HL-60 (cell line): ENCODE measurements around the gene SAP30BP.

ENCODE experiments used
- DNase-seq, 2 experiments: peaks; one replicate each; pipeline ENCODE4 v3.0.0-alpha.2; 2010 to 2020; ENCODE audit warnings: low read depth in 1 of 2, low spot score in 1 of 2
- H3K27ac ChIP-seq: fragments of 250-450 bp; sonication (Bioruptor Pico); replicated peaks from 2 replicates; pipeline ENCODE4 v1.5.1; 2020; ENCODE audit warnings: mild to moderate bottlenecking, moderate library complexity
- H3K27me3 ChIP-seq: fragments of 250-450 bp; sonication (Bioruptor Pico); 2 replicates; pipeline ENCODE4 v1.5.1; 2021; ENCODE audit warnings: mild to moderate bottlenecking, moderate library complexity; ENCODE audit not compliant: insufficient read depth, poor library complexity, severe bottlenecking
- H3K4me3 ChIP-seq: replicated peaks from 2 replicates; pipeline ENCODE4 v1.5.1; 2011; ENCODE audit warnings: mild to moderate bottlenecking, control low read depth, low read length; ENCODE audit not compliant: insufficient read depth
- GABPA ChIP-seq: IDR thresholded peaks from 2 replicates; pipeline ENCODE4 v1.6.1; 2012; ENCODE audit warnings: low read depth
- POLR2AphosphoS5 ChIP-seq: IDR thresholded peaks from 2 replicates; pipeline ENCODE4 v1.6.1; 2012; ENCODE audit warnings: low read depth
- SPI1 ChIP-seq: IDR thresholded peaks from 2 replicates; pipeline ENCODE4 v1.6.1; 2012; ENCODE audit warnings: low read depth, mild to moderate bottlenecking, borderline replicate concordance
- TF ChIP-seq, protein P1 (sequence below): IDR thresholded peaks from 2 replicates; pipeline ENCODE4 v1.6.1; 2012; ENCODE audit warnings: low read depth; ENCODE audit not compliant: insufficient replicate concordance
- TF ChIP-seq, protein P2 (sequence below): IDR thresholded peaks from one replicate; pipeline ENCODE4 v1.5.1; 2011; ENCODE audit warnings: low read length, control low read depth, inconsistent platforms; ENCODE audit not compliant: insufficient read depth

Gene SAP30BP

DNA sequence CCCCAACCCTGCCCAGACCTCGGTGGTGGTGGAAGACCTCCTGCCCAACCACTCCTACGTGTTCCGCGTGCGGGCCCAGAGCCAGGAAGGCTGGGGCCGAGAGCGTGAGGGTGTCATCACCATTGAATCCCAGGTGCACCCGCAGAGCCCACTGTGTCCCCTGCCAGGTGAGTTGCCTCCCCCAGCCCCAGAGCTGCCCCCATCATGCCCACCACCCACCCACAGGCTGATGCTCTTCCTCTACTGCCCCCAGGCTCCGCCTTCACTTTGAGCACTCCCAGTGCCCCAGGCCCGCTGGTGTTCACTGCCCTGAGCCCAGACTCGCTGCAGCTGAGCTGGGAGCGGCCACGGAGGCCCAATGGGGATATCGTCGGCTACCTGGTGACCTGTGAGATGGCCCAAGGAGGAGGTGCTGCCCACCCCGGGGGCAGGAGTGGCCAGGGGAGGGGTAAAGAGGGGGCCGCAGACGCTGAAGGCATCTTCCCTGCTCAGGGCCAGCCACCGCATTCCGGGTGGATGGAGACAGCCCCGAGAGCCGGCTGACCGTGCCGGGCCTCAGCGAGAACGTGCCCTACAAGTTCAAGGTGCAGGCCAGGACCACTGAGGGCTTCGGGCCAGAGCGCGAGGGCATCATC lies 89.4 kb downstream of the SAP30BP start:
- Histone ChIP-seq H3K27me3 (no peaks in the 10 kb centered on the region), H3K27ac (no peak overlapping the region), H3K4me3 (no peak overlapping the region)
- TF ChIP-seq POLR2AphosphoS5 (no peak), SPI1 (no peak), GABPA (no peak)
- TF ChIP-seq, protein P1, sequence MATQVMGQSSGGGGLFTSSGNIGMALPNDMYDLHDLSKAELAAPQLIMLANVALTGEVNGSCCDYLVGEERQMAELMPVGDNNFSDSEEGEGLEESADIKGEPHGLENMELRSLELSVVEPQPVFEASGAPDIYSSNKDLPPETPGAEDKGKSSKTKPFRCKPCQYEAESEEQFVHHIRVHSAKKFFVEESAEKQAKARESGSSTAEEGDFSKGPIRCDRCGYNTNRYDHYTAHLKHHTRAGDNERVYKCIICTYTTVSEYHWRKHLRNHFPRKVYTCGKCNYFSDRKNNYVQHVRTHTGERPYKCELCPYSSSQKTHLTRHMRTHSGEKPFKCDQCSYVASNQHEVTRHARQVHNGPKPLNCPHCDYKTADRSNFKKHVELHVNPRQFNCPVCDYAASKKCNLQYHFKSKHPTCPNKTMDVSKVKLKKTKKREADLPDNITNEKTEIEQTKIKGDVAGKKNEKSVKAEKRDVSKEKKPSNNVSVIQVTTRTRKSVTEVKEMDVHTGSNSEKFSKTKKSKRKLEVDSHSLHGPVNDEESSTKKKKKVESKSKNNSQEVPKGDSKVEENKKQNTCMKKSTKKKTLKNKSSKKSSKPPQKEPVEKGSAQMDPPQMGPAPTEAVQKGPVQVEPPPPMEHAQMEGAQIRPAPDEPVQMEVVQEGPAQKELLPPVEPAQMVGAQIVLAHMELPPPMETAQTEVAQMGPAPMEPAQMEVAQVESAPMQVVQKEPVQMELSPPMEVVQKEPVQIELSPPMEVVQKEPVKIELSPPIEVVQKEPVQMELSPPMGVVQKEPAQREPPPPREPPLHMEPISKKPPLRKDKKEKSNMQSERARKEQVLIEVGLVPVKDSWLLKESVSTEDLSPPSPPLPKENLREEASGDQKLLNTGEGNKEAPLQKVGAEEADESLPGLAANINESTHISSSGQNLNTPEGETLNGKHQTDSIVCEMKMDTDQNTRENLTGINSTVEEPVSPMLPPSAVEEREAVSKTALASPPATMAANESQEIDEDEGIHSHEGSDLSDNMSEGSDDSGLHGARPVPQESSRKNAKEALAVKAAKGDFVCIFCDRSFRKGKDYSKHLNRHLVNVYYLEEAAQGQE, result no peak
- TF ChIP-seq, protein P2, sequence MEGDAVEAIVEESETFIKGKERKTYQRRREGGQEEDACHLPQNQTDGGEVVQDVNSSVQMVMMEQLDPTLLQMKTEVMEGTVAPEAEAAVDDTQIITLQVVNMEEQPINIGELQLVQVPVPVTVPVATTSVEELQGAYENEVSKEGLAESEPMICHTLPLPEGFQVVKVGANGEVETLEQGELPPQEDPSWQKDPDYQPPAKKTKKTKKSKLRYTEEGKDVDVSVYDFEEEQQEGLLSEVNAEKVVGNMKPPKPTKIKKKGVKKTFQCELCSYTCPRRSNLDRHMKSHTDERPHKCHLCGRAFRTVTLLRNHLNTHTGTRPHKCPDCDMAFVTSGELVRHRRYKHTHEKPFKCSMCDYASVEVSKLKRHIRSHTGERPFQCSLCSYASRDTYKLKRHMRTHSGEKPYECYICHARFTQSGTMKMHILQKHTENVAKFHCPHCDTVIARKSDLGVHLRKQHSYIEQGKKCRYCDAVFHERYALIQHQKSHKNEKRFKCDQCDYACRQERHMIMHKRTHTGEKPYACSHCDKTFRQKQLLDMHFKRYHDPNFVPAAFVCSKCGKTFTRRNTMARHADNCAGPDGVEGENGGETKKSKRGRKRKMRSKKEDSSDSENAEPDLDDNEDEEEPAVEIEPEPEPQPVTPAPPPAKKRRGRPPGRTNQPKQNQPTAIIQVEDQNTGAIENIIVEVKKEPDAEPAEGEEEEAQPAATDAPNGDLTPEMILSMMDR, result no peak
- DNase-seq, result no peak

DNA sequence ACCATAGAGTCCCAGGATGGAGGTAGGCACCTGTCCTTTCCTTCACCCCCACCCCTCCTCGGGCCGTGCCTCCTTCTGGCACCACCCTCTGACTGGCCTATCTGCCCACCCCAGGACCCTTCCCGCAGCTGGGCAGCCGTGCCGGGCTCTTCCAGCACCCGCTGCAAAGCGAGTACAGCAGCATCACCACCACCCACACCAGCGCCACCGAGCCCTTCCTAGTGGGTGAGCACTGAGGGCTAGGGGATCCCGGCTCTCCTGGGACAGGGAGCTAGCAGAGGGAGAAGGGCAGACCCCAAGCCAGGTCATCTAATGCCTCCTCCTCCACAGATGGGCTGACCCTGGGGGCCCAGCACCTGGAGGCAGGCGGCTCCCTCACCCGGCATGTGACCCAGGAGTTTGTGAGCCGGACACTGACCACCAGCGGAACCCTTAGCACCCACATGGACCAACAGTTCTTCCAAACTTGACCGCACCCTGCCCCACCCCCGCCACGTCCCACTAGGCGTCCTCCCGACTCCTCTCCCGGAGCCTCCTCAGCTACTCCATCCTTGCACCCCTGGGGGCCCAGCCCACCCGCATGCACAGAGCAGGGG lies 90.0 kb downstream of the SAP30BP start:
- TF ChIP-seq SPI1 (no peak), GABPA (no peak), POLR2AphosphoS5 (no peak)
- TF ChIP-seq, protein P1, result no peak
- TF ChIP-seq, protein P2, result no peak
- Histone ChIP-seq H3K27ac (no peak overlapping the region), H3K4me3 (no peak overlapping the region), H3K27me3 (no peaks in the 10 kb centered on the region)
- no peak for DNase-seq
